Liver (tissue), 9 donors: ENCODE data around the gene RHEX. TPM values are rescaled to one million over a fixed set of nuclear protein-coding genes. Genes with fewer than 3 reads are reported as not detected.

Source experiments
- DNase-seq: peaks from one replicate; pipeline ENCODE4 v3.0.0-alpha.2; 2017; ENCODE audit warnings: low spot score
- H3K27ac ChIP-seq, 2 donors: one replicate each; pipeline ENCODE4 v1.7.0; 2013; ENCODE audit warnings: inconsistent platforms in 2 of 2, low read length in 2 of 2, control low read depth in 1 of 2, low read depth in 1 of 2, mild to moderate bottlenecking in 1 of 2
- H3K27me3 ChIP-seq, 4 donors: one replicate each; pipeline versions ENCODE4 v1.6.1 to v1.7.0; 2013; ENCODE audit warnings: low read length in 3 of 4, inconsistent platforms in 1 of 4, mild to moderate bottlenecking in 1 of 4, moderate library complexity in 1 of 4; ENCODE audit not compliant: control insufficient read depth in 4 of 4, insufficient read depth in 4 of 4
- H3K36me3 ChIP-seq, 4 donors: one replicate each; pipeline versions ENCODE4 v1.6.1 to v1.7.0; 2013; ENCODE audit warnings: low read length in 3 of 4, mild to moderate bottlenecking in 3 of 4, low read depth in 1 of 4, moderate library complexity in 1 of 4; ENCODE audit not compliant: control insufficient read depth in 4 of 4, insufficient read depth in 3 of 4
- H3K4me1 ChIP-seq, 4 donors: one replicate each; pipeline versions ENCODE4 v1.6.1 to v1.7.0; 2013; ENCODE audit warnings: low read length in 3 of 4, mild to moderate bottlenecking in 3 of 4, moderate library complexity in 1 of 4; ENCODE audit not compliant: control insufficient read depth in 4 of 4, insufficient read depth in 4 of 4
- H3K4me3 ChIP-seq, 3 donors: one replicate each; pipeline versions ENCODE4 v1.6.1 to v1.7.0; 2013; ENCODE audit warnings: low read length in 3 of 3, control low read depth in 1 of 3, low read depth in 1 of 3, mild to moderate bottlenecking in 1 of 3
- H3K9ac ChIP-seq, 2 donors: one replicate each; pipeline ENCODE4 v1.7.0; 2013; ENCODE audit warnings: low read length in 2 of 2, mild to moderate bottlenecking in 2 of 2, moderate library complexity in 2 of 2, control low read depth in 1 of 2, low read depth in 1 of 2
- H3K9me3 ChIP-seq, 4 donors: one replicate each; pipeline versions ENCODE4 v1.6.1 to v1.7.0; 2013; ENCODE audit warnings: low read length in 3 of 4; ENCODE audit not compliant: control insufficient read depth in 4 of 4
- ATF3 ChIP-seq: IDR thresholded peaks from 2 replicates; pipeline ENCODE4 v1.6.1; 2016; ENCODE audit warnings: antibody characterized with exemption
- EGR1 ChIP-seq, 2 donors: IDR thresholded peaks; 2 replicates each; pipeline ENCODE4 v1.6.1; 2016 to 2018; ENCODE audit warnings: antibody characterized with exemption in 2 of 2, low read depth in 2 of 2
- FOXA1 ChIP-seq: IDR thresholded peaks from 2 replicates; pipeline ENCODE4 v1.6.1; 2016; ENCODE audit warnings: antibody characterized with exemption
- FOXA2 ChIP-seq: IDR thresholded peaks from 2 replicates; pipeline ENCODE4 v1.6.1; 2016; ENCODE audit warnings: antibody characterized with exemption
- GABPA ChIP-seq, 2 donors: IDR thresholded peaks in 1 of 2; conservative IDR thresholded peaks in 1 of 2; 2 replicates each; pipeline ENCODE4 v1.6.1; 2016; ENCODE audit warnings: antibody characterized with exemption in 2 of 2, mild to moderate bottlenecking in 1 of 2, moderate library complexity in 1 of 2
- HNF4A ChIP-seq, 2 donors: conservative IDR thresholded peaks; 2 replicates each; pipeline ENCODE4 v1.6.1; 2016; ENCODE audit warnings: antibody characterized with exemption in 2 of 2, mild to moderate bottlenecking in 2 of 2
- HNF4G ChIP-seq: IDR thresholded peaks from 2 replicates; pipeline ENCODE4 v1.6.1; 2016; ENCODE audit warnings: antibody characterized with exemption
- JUND ChIP-seq, 2 donors: IDR thresholded peaks; 2 replicates each; pipeline ENCODE4 v1.6.1; 2016; ENCODE audit warnings: antibody characterized with exemption in 2 of 2
- NR2F2 ChIP-seq: IDR thresholded peaks from 2 replicates; pipeline ENCODE4 v1.6.1; 2016; ENCODE audit warnings: antibody characterized with exemption
- RAD21 ChIP-seq, 2 donors: IDR thresholded peaks; 2 replicates each; pipeline ENCODE4 v1.6.1; 2016; ENCODE audit warnings: antibody characterized with exemption in 2 of 2, mild to moderate bottlenecking in 2 of 2
- REST ChIP-seq: IDR thresholded peaks from 2 replicates; pipeline ENCODE4 v1.6.1; 2016; ENCODE audit warnings: antibody characterized with exemption, mild to moderate bottlenecking
- RXRA ChIP-seq, 2 donors: IDR thresholded peaks; 2 replicates each; pipeline ENCODE4 v1.6.1; 2017 to 2018; ENCODE audit warnings: antibody characterized with exemption in 2 of 2, mild to moderate bottlenecking in 1 of 2
- SP1 ChIP-seq: IDR thresholded peaks from 2 replicates; pipeline ENCODE4 v1.6.1; 2018; ENCODE audit warnings: antibody characterized with exemption, mild to moderate bottlenecking
- TAF1 ChIP-seq: conservative IDR thresholded peaks from 2 replicates; pipeline ENCODE4 v1.6.1; 2016; ENCODE audit warnings: antibody characterized with exemption, mild to moderate bottlenecking
- ZBTB33 ChIP-seq: IDR thresholded peaks from 2 replicates; pipeline ENCODE4 v1.6.1; 2016; ENCODE audit warnings: antibody characterized with exemption
- WGBS: extraction: QIAGEN DNeasy Blood & Tissue Kit; methylation state at CpG from one replicate; pipeline ENCODE4 v1.1.7; 2013; 5-methylcytosine and 5-hydroxymethylcytosine counted together
- polyA plus RNA-seq, 2 donors: library from polyadenylated mRNA; stranded (reverse) in 1 of 2; unstranded in 1 of 2; fragments of 200-250 nt in 1 of 2; fragments of >200 nt in 1 of 2; fragmentation: Nextera tagmentation in 1 of 2; extraction: Ambion mirVana in 1 of 2; gene quantifications; one replicate each; pipeline versions ENCODE4 v1.2.1 to v1.2.3, GENCODE V29; 2013 to 2015
- total RNA-seq, 2 donors: library from RNA; depleted of rRNA; stranded (reverse); fragments of >200 nt; gene quantifications; one replicate each; pipeline ENCODE4 v1.2.3, GENCODE V29; 2014
- TF ChIP-seq, protein P1 (sequence below): IDR thresholded peaks from 2 replicates; pipeline ENCODE4 v1.6.1; 2016; ENCODE audit warnings: antibody characterized with exemption
- TF ChIP-seq, protein P2 (sequence below): fragments of 150-350 bp; IDR thresholded peaks from 2 replicates; pipeline ENCODE4 v1.5.1; 2017; ENCODE audit warnings: improper control_type of control experiment, low read depth, low read length; ENCODE audit not compliant: missing input control
- donor health status: healthy.
- donor health status: healthy.
- donor health status: healthy.
- donor health status: healthy.
- donor health status: healthy.

Gene RHEX
- total and polyA plus RNA-seq, 4 donors = 0.15 to 2.8 (median 0.47) TPM

- no peak for DNase-seq
- no peak overlapping the region for H3K9ac ChIP-seq
- H3K27me3 ChIP-seq = no peaks in the 10 kb centered on the region
- no peak overlapping the region for H3K27ac ChIP-seq
- TF ChIP-seq HNF4A (conservative IDR thresholded peaks at IDR 0.05) (no peak), FOXA1 (no peak), GABPA (IDR thresholded peaks at IDR 0.05 in 1 of 2, conservative IDR thresholded peaks at IDR 0.05 in 1 of 2) (no peak), JUND (IDR thresholded peaks at IDR 0.05) (no peak), HNF4G (no peak), RAD21 (IDR thresholded peaks at IDR 0.05) (no peak), REST (no peak), ZBTB33 (no peak), ATF3 (no peak), RXRA (IDR thresholded peaks at IDR 0.05) (no peak), SP1 (no peak), EGR1 (IDR thresholded peaks at IDR 0.05; ENCODE audit: low read depth in 2 of 2) (no peak), NR2F2 (no peak), FOXA2 (no peak), TAF1 (no peak)
- TF ChIP-seq, protein P1, sequence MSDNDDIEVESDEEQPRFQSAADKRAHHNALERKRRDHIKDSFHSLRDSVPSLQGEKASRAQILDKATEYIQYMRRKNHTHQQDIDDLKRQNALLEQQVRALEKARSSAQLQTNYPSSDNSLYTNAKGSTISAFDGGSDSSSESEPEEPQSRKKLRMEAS = no peak
- TF ChIP-seq, protein P2, sequence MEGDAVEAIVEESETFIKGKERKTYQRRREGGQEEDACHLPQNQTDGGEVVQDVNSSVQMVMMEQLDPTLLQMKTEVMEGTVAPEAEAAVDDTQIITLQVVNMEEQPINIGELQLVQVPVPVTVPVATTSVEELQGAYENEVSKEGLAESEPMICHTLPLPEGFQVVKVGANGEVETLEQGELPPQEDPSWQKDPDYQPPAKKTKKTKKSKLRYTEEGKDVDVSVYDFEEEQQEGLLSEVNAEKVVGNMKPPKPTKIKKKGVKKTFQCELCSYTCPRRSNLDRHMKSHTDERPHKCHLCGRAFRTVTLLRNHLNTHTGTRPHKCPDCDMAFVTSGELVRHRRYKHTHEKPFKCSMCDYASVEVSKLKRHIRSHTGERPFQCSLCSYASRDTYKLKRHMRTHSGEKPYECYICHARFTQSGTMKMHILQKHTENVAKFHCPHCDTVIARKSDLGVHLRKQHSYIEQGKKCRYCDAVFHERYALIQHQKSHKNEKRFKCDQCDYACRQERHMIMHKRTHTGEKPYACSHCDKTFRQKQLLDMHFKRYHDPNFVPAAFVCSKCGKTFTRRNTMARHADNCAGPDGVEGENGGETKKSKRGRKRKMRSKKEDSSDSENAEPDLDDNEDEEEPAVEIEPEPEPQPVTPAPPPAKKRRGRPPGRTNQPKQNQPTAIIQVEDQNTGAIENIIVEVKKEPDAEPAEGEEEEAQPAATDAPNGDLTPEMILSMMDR = no peak
- no peaks in the 10 kb centered on the region for H3K9me3 ChIP-seq
- H3K4me3 ChIP-seq = no peak overlapping the region
- no peaks in the 10 kb centered on the region for H3K36me3 ChIP-seq
- peaks cover 2 to 16% (median 13%) of the 10 kb centered on the region in 4 donors for H3K4me1 ChIP-seq
- 95% methylated on average over 15 of the region's 15 CpGs for WGBS
Observed at GRCh38 chr1:206143537-206144172, 90.7 kb downstream of the RHEX start.
